Measurements from ENCODE around the gene CLIC4. TPM values are rescaled to one million over a fixed set of nuclear protein-coding genes. Genes with fewer than 3 reads are reported as not detected.
"Not testable (repeated sequence)": the region's sequence is repeated elsewhere in the genome, so short reads cannot be mapped to it uniquely, and the experiment has no call there.

Gene CLIC4
- total RNA-seq, 1 donor = 544 TPM

- no peak overlapping the region for H3K4me3 ChIP-seq (ENCODE audit: low read depth, low read length)
- DNase-seq (ENCODE audit: low read depth) = no peak
- no peak for TF ChIP-seq CTCF (IDR thresholded peaks at IDR 0.05; ENCODE audit: insufficient read depth, low read depth, low read length)
These were observed 16.3 kb upstream of the CLIC4 start for GRCh38 chr1:24728982-24729381.

GRCh38 chr1:24732186-24732885, 12.9 kb upstream of the CLIC4 start:
- H3K4me3 ChIP-seq (ENCODE audit: low read depth, low read length) = no peak overlapping the region
- no peak for TF ChIP-seq CTCF (IDR thresholded peaks at IDR 0.05; ENCODE audit: insufficient read depth, low read depth, low read length)
- DNase-seq (ENCODE audit: low read depth) = no peak

- DNase-seq (ENCODE audit: low read depth) = not testable (repeated sequence)
These were observed 11.9 kb upstream of the CLIC4 start for GRCh38 chr1:24733342-24733741.

GRCh38 chr1:24735156-24735508, 10.1 kb upstream of the CLIC4 start:
- DNase-seq (ENCODE audit: low read depth) = peak; percentile 83
- no peak for TF ChIP-seq CTCF (IDR thresholded peaks at IDR 0.05; ENCODE audit: insufficient read depth, low read depth, low read length)
- no peak overlapping the region for H3K4me3 ChIP-seq (ENCODE audit: low read depth, low read length)

More at GRCh38 chr1:24733342-24733741, 11.9 kb upstream of the CLIC4 start:
- not testable (repeated sequence) for H3K4me3 ChIP-seq (ENCODE audit: low read depth, low read length)

- no peak for TF ChIP-seq CTCF (IDR thresholded peaks at IDR 0.05; ENCODE audit: insufficient read depth, low read depth, low read length)
- peak; percentile 78 for DNase-seq (ENCODE audit: low read depth)
- H3K4me3 ChIP-seq (ENCODE audit: low read depth, low read length) = no peak overlapping the region
These were observed 9.5 kb upstream of the CLIC4 start for GRCh38 chr1:24735509-24736375.

- no peak for DNase-seq (ENCODE audit: low read depth)
- TF ChIP-seq CTCF (IDR thresholded peaks at IDR 0.05; ENCODE audit: insufficient read depth, low read depth, low read length) = no peak
- H3K4me3 ChIP-seq (ENCODE audit: low read depth, low read length) = no peak overlapping the region
These were observed 7.7 kb upstream of the CLIC4 start for GRCh38 chr1:24737368-24738117.

GRCh38 chr1:24739241-24739640, 6.0 kb upstream of the CLIC4 start:
- H3K4me3 ChIP-seq (ENCODE audit: low read depth, low read length) = no peak overlapping the region
- TF ChIP-seq CTCF (IDR thresholded peaks at IDR 0.05; ENCODE audit: insufficient read depth, low read depth, low read length) = no peak
- DNase-seq (ENCODE audit: low read depth) = no peak
